GF-D8 (cell line): ENCODE results near the gene MAN1B1.
A peak's percentile ranks its signal among the peaks of the same experiment; 100 is the strongest.

Experiments used
- DNase-seq: peaks from one replicate; lab custom pipeline; 2025; lab: John Stamatoyannopoulos, UW

The MAN1B1 gene

GRCh38 chr9:137146527-137146918, 59.7 kb downstream of the MAN1B1 start:
- DNase-seq = no peak

- no peak for DNase-seq
Observed at GRCh38 chr9:137147091-137147792, 60.5 kb downstream of the MAN1B1 start.

- no peak for DNase-seq
Observed at GRCh38 chr9:137147793-137148160, 61.0 kb downstream of the MAN1B1 start.

GRCh38 chr9:137148242-137148641, 61.5 kb downstream of the MAN1B1 start:
- DNase-seq = no peak

- DNase-seq = no peak
Observed at GRCh38 chr9:137148661-137149060, 61.9 kb downstream of the MAN1B1 start.

- no peak for DNase-seq
Observed at GRCh38 chr9:137149363-137149762, 62.6 kb downstream of the MAN1B1 start.

- no peak for DNase-seq
Observed at GRCh38 chr9:137149942-137150616, 63.3 kb downstream of the MAN1B1 start.

GRCh38 chr9:137150617-137151457, 64.1 kb downstream of the MAN1B1 start:
- DNase-seq = peak; percentile 89

GRCh38 chr9:137152844-137153405, 66.1 kb downstream of the MAN1B1 start:
- no peak for DNase-seq

- no peak for DNase-seq
Observed at GRCh38 chr9:137156567-137157375, 70.0 kb downstream of the MAN1B1 start.

- no peak for DNase-seq
Observed at GRCh38 chr9:137157618-137158415, 71.0 kb downstream of the MAN1B1 start.

GRCh38 chr9:137158625-137159024, 71.8 kb downstream of the MAN1B1 start:
- no peak for DNase-seq
